Fibroblast of the aortic adventitia (primary cell): Measurements from ENCODE around the gene CPVL. TPM values are rescaled to one million over a fixed set of nuclear protein-coding genes. Genes with fewer than 3 reads are reported as not detected.

Experiments
- DNase-seq: peaks from one replicate; pipeline ENCODE4 v3.0.0-alpha.2; 2010; ENCODE audit warnings: low read depth
- H3K4me3 ChIP-seq: 2 replicates; pipeline ENCODE4 v1.5.1; 2011; ENCODE audit warnings: low read depth, mild to moderate bottlenecking, control low read depth, low read length, moderate library complexity
- total RNA-seq: library from RNA; depleted of rRNA; stranded (reverse); fragments of >200 nt; gene quantifications from 2 replicates; pipeline ENCODE4 v1.2.3, GENCODE V29; 2012; ENCODE audit warnings: low replicate concordance
- TF ChIP-seq, protein P1 (sequence below): IDR thresholded peaks from 2 replicates; pipeline ENCODE4 v1.5.1; 2011; ENCODE audit warnings: mild to moderate bottlenecking, low read length, control low read depth, inconsistent platforms; ENCODE audit not compliant: insufficient read depth

CPVL gene
- total RNA-seq, 1 donor, result 0.54 TPM

- H3K4me3 ChIP-seq, result peak overlapping the region; percentile 26
- DNase-seq, result no peak
- TF ChIP-seq, protein P1, sequence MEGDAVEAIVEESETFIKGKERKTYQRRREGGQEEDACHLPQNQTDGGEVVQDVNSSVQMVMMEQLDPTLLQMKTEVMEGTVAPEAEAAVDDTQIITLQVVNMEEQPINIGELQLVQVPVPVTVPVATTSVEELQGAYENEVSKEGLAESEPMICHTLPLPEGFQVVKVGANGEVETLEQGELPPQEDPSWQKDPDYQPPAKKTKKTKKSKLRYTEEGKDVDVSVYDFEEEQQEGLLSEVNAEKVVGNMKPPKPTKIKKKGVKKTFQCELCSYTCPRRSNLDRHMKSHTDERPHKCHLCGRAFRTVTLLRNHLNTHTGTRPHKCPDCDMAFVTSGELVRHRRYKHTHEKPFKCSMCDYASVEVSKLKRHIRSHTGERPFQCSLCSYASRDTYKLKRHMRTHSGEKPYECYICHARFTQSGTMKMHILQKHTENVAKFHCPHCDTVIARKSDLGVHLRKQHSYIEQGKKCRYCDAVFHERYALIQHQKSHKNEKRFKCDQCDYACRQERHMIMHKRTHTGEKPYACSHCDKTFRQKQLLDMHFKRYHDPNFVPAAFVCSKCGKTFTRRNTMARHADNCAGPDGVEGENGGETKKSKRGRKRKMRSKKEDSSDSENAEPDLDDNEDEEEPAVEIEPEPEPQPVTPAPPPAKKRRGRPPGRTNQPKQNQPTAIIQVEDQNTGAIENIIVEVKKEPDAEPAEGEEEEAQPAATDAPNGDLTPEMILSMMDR, result no peak
Observed at GRCh38 chr7:29090836-29091601, 55.3 kb downstream of the CPVL start.

- no peak for DNase-seq
- no peak overlapping the region for H3K4me3 ChIP-seq
- TF ChIP-seq, protein P1, result no peak
Observed at GRCh38 chr7:29090151-29090805, 56.1 kb downstream of the CPVL start.

- TF ChIP-seq, protein P1, result no peak
- no peak overlapping the region for H3K4me3 ChIP-seq
- DNase-seq, result no peak
Observed at GRCh38 chr7:29087840-29088170, 58.5 kb downstream of the CPVL start.

- TF ChIP-seq, protein P1, result no peak
- no peak for DNase-seq
- H3K4me3 ChIP-seq, result no peak overlapping the region
Observed at GRCh38 chr7:29086545-29086944, 59.8 kb downstream of the CPVL start.

GRCh38 chr7:29084832-29085231, 61.5 kb downstream of the CPVL start:
- H3K4me3 ChIP-seq, result no peak overlapping the region
- DNase-seq, result no peak
- TF ChIP-seq, protein P1, result no peak

GRCh38 chr7:29080803-29081202, 65.5 kb downstream of the CPVL start:
- H3K4me3 ChIP-seq, result no peak overlapping the region
- no peak for DNase-seq
- TF ChIP-seq, protein P1, result no peak
